Activated CD8-positive, alpha-beta memory T cell treated with anti-CD3 and anti-CD28 coated beads for 1 hour (primary cell): ENCODE results near the gene H2AZ1.
"Not testable (repeated sequence)": the region's sequence is repeated elsewhere in the genome, so short reads cannot be mapped to it uniquely, and the experiment has no call there.

Source experiments
- DNase-seq, 2 donors: peaks; one replicate each; pipeline ENCODE4 v3.0.0-alpha.2; 2020; ENCODE audit warnings: low read depth in 1 of 2; ENCODE audit errors: extremely low read depth in 1 of 2

H2AZ1 gene

GRCh38 chr4:99949999-99950912 lies at the start of gene H2AZ1:
TSS of gene H2AZ1 (minus strand) at chr4:99950275. CDS start at chr4:99950170, 105 bp downstream.
- peak; percentile 95 to 96 for DNase-seq

- DNase-seq: no peak
Measured at GRCh38 chr4:99998062-99998867, 48.2 kb upstream of the H2AZ1 start.

GRCh38 chr4:99991741-99992140 lies 41.7 kb upstream of the H2AZ1 start:
- DNase-seq: no peak

- no peak for DNase-seq
Measured at GRCh38 chr4:99987681-99988080, 37.6 kb upstream of the H2AZ1 start.

- no peak for DNase-seq
Measured at GRCh38 chr4:99986792-99987191, 36.7 kb upstream of the H2AZ1 start.

- no peak for DNase-seq
Measured at GRCh38 chr4:99983289-99983943, 33.3 kb upstream of the H2AZ1 start.

- no peak for DNase-seq
Measured at GRCh38 chr4:99979872-99980271, 29.8 kb upstream of the H2AZ1 start.

- no peak for DNase-seq
Measured at GRCh38 chr4:99971453-99972111, 21.5 kb upstream of the H2AZ1 start.

- no peak for DNase-seq
Measured at GRCh38 chr4:99968330-99968729, 18.3 kb upstream of the H2AZ1 start.

- DNase-seq: no peak
Measured at GRCh38 chr4:99966692-99967091, 16.6 kb upstream of the H2AZ1 start.

GRCh38 chr4:99965674-99966350 lies 15.7 kb upstream of the H2AZ1 start:
- no peak for DNase-seq

- no peak for DNase-seq
Measured at GRCh38 chr4:99965173-99965572, 15.1 kb upstream of the H2AZ1 start.

- DNase-seq: no peak
Measured at GRCh38 chr4:99961711-99962110, 11.6 kb upstream of the H2AZ1 start.

GRCh38 chr4:99960648-99961047 lies 10.6 kb upstream of the H2AZ1 start:
- DNase-seq: no peak

GRCh38 chr4:99958207-99958606 lies 8.1 kb upstream of the H2AZ1 start:
- not testable (repeated sequence) for DNase-seq

- no peak for DNase-seq
Measured at GRCh38 chr4:99950913-99951254, 809 bp upstream of the H2AZ1 start.

GRCh38 chr4:99949034-99949998 lies 759 bp downstream of the H2AZ1 start:
- peak; percentile 63 to 69 for DNase-seq

GRCh38 chr4:99947608-99948007 lies 2.5 kb downstream of the H2AZ1 start:
- DNase-seq: no peak

GRCh38 chr4:99947190-99947578 lies 2.9 kb downstream of the H2AZ1 start:
- no peak for DNase-seq
